ENCODE measurements around the gene CLECL1.
"Not testable (repeated sequence)": the region's sequence is repeated elsewhere in the genome, so short reads cannot be mapped to it uniquely, and the experiment has no call there.

Gene CLECL1

DNA sequence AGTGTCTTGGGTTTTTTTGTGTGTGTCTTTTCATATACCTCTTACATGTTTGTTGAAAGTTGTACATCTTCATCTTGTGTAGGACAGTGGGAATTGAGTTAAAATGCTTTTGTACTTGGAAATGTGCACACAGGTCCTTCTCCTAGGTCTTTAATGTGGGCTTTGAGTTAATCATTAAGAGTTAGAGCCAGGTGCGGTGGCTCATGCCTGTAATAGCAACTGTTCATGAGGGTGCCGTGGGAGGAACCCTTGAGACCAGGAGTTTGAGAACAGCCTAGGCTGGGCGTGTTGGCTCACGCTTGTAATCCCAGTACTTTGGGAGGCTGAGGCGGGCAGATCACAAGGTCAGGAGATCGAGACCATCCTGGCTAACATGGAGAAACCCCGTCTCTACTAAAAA, 13.9 kb downstream of the CLECL1 start:
- DNase-seq = no peak

DNA sequence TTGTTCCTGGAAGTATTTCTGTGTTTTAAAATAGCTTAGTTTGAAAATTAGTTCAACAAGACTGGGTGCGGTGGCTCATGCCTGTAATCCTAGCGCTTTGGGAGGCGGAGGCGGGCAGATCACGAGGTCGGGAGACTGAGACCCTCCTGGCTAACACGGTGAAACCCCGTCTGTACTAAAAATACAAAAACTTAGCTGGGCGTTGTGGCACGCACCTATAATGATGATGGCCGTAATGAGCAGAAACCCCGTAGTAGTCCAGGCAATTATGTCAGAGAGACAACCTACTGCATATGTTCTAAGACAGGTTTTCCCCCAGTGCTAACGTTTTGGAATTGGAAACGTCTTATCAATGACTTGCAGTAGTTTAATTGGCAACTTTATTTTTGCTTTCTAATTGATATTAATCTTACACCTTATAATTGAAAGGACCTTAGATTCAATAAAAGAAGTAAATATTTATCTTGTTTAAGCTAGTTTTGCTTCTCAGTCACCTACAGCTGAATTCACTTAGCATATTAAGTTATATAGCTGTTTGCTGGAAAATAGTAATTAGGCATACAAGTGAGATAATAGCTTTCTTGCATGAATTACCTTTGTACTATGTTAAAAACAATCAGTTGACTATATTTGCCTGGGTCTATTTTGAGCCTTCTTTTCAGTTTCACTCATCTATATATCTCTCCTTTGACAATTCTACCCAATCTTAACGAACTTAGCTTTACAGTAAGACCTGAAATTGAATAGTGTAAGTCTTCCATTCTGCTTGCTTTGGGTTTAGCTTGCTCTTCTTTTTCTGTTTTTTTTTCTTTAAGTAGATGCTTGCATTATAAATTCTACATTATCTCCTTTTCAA, 15.6 kb downstream of the CLECL1 start:
- no peak for DNase-seq

DNA sequence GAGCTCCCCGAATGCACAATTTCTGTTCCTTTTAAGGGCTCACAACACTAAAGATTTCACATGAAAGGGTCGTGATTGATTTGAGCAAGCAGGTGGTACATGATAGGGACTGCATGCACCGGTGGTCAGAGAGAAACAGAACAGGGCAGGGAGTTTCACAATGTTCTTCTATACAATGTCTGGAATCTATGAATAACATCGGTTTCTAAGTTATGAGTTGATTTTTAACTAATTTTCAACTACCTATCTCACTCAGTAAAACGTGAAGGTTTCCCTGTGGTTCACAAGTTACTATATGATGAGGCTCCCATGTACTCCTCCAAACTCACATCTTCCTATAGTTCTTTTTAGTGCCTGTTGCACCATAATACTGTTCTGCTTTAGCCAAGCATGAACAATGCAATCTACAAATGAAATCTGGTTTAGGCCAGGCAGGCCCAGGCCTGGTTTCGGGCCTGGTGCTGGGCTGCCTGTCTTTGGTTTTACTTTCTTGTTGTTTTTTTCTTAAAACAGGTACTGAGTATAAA, 19.8 kb downstream of the CLECL1 start:
- DNase-seq = not testable (repeated sequence)

DNA sequence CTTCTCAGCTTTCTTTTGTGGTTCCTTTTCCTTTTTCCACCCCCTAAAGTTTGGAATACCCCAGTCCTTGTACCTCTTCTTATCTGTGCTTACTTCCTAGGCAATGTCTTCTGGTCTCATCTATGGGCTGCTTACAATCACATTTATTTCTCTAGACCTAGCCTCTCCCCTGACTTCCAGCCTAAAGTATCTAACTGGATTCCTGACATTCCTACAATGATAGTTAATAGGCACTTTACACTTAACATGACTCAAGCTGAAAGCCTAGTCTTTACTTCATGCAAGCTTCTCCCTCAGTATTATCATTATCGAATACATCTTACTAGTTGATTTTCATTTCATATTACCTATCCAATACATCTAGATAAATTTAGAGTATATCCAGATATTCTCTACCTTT, 21.2 kb downstream of the CLECL1 start:
- no peak for DNase-seq

DNA sequence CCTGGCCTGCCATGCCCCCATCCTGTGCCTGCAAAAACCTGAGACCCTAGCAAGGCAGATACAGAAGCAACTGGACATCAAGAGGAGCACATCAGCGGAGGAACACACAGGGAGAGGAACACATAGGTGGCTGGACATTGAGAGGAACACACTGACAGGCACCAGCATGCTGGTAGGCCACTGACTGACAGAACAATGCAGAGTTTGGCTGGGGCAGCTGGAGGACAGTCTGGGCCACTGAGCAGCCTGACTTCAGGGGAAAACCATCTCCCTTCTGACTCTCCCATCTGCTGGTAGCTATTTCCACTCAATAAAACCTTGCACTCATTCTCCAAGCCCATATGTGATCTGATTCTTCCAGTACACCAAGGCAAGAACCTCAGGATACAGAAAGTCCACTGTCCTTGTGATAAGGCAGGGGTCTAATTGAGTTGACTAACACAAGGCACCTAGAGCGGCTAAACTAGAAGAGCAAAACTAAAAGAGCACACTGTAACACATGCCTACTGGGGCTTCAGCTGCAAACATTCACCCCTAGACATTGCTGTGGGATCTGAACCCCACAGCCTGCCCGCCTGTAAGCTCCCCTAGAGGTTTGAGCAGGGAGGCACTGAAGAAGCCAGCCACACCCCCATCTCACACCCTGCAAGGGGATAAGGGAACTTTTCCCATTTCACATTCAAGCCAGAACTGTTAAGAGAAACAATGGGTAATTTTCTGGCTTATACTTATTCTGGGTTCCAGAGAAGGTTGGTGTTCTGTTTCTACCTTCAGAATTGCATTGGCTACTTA, 22.1 kb downstream of the CLECL1 start:
- no peak for DNase-seq

DNA sequence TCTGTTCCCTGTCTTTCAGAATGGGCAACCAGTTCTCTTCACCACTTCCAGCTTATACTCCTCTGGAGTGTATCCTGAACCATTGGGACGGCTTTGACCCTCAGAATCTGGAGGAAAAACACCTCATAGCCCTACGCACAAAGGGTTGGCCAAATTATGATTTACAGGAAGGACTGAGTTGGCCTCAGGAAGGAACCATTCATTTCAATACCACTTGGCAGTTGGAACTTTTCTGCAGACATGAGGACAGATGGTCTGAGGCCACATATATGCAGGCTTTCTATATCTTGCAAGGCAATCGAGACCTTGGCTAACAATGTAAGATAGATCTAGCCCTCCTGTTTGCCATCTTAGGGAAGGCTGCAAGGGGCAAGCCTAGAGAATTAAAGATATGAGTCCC, 24.0 kb downstream of the CLECL1 start:
- no peak for DNase-seq

DNA sequence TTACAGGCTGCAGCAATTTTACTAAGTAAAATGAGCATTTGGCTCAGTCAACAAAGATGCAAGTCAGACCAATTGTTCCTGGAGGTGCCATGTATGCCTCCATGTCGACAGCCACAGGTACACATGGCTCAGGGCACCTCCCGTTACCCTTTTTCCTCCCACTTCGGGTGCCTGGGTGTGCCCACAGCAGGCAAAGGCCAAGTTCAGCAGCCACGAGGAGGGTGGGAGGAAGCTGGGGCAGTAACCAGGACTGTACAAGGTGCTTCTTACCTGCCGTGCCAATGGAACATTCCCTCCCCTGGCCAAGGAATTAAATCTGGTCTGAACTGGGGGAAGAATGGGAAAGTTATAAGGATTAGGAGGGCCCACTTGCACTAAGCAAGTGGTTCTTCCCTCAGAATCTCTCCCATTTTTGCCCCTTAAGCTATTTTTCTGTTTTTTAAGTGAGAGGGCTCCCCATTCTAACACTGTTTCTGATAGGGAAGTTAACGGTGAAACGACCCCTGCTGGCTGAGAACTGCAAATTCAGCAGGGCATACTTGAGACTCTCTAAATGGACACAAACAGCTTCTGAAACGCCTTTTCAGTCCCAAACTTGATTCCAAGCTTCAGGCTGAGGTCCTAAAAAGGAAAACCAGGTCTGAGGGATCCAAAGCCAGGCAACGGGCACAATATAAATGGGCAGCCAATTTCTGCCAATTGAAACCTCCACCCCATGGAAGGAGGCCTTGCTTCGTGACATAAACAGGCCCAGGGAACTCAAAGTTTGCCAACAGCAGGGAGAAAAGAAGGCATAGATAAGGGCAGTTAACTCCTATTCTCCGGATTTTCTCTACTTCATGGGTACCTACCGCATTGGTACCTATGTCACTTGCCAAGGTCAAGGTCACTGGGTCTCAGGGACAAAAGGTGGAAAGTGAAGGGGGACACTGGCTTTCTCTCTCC, 24.8 kb downstream of the CLECL1 start:
- no peak for DNase-seq

DNA sequence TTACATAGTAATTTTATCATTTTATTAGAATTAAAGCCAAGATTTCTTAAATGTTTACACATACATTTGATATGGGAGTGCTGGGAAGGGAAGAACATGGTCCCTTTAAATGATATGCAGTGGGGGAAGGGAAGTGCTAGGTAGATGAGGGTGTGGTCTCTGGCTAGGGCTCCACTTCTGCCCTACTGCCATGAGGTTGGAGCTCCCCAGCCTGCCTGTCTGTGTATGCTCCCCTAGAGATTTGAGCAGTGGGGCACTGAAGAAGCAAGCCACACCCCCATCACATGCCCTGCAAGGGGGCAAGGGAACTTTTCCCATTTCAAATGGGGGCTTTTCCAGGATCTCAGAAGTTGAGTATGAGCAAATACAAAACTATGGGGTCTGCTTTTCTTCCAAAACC, 25.5 kb downstream of the CLECL1 start:
- DNase-seq = no peak

DNA sequence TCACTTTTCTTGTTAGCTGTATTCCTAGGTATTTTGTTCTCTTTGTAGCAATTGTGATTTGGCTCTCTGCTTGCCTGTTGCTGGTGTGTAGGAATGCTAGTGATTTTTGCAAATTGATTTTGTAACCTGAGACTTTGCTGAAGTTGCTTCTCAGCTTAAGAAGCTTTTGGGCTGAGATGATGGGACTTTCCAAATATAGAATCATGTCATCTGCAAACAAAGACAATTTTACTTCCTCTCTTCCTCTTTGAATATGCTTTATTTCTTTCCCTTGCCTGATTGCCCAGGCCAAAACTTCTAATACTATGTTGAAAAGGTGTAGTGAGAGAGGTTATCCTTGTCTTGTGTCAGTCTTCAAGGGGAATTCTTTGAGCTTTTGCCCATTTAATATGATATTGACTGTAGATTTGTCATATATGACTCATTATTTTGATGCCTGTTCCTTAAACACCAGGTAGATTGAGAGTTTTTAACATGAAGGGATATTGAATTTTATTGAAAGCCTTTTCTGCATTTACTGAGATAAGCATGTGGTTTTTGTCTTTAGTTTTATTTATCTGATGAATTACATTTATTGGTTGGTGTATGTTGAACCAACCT, 26.7 kb downstream of the CLECL1 start:
- no peak for DNase-seq

DNA sequence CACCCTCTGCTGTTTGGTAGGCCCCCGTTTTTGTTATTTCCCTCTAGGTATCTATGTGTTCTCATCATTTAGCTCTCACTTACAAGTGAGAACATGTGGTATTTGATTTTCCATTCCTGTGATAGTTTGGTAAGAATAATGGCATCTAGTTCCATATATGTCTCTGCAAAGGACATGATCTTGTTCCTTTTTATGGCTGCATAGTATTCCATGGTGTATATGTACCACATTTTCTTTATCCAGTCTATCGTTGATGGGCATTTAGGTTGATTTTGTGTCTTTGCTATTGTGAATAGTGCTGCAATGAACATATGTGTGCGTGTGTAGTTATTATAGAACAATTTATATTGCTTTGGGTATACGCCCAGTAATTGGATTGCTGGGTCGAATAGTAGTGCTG, 28.3 kb downstream of the CLECL1 start:
- not testable (repeated sequence) for DNase-seq

DNA sequence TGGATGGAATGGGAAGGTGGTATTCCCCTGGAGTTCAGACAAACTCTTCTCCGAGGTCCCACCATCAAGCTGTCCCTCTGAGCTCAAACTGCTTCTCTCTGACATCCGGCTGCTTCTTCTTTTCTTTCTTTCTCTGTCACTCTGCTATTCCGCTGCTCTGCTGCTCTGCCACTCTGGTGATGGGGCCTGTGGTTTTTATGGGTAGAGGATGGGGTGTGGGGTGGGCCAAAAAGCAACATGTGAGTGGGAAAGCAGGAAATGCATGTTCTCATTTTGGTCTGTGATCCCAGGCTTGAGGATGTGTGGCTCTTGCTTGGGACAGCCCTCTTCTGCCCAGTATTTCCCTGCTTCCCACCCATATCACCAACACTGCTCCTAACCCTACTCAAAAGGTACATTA, 30.6 kb downstream of the CLECL1 start:
- no peak for DNase-seq

DNA sequence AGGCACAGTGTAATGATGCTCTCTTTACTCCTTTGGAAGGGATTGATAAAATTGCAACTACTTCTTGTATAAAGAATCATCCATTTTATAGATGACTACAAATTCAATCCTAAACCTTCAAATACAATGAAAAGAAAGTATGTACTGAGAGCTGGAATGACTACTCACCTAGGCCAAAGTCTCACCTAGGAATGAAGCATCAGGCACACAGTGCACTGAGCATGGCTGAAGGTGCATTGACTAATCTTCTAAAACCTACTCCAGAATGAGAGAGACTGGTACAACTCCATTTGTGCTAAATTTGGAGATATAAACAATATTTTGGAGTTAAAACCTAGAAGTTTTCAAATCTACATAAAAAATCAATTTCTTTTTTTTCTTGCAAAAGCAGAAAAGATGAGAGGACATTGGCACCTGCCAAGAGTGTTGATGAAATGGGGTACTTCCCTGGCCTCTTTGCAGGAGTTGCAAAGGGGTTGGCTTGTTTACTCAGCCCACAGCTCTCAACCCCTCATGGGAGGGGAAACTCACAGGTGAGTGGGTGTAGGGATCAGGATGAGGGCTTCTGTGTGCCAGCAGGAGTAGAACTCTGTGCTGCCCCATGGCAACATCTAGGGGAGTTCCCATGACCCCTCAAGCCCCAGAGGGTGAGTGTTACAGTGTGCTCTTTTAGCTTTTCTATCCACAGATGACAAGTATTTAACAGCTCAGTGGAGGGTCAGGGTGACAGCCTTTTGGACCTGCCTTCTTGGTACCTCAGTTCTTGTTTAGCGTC, 31.3 kb downstream of the CLECL1 start:
- DNase-seq = no peak

DNA sequence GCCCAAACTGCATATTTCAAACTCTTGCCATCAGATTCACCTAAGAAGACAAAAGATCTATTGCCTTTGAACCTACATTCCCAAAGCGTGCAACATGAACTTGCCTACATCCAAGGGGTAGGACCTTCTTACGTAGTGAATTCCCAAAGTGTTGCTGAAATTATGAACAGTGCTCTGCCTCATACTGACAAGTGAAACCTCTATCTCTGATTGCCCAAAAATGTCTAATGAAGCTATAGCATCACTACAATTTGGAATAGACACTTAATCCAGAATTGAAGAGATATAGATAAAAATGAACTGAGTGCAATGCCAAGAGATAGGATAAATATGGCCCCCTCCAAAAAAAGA, 32.3 kb downstream of the CLECL1 start:
- no peak for DNase-seq

DNA sequence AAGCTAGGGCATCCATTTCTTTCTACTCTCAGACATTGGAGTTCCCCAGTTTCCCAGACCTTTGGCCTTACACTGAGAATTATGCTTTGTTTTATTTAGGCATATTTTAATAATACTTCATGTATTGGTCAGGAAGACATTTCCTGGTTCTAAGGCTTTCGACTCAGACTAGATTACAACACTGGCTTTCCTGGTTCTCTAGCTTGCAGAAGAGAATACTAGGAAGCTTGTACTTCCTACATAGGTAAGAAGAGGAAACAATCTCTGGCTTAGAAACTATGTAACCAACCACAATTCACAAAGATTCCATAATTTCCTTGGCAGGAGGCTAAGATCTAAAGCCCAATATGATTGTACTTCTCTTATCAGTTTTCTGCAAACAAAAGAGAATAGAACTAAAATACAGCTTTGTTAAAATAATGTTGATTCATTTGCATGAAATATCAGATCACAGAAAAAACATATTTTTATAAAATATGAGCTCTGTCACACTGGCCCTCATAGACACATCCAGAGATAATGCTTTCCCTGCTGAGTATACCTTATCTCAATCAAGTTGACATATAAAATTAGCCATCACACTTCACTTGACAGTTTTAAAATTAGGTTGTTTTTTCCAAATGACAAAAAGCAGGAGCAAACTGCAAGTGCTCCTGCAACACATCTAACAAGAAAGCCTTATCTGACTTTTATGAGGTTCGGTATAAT, 32.8 kb downstream of the CLECL1 start:
- DNase-seq = no peak

DNA sequence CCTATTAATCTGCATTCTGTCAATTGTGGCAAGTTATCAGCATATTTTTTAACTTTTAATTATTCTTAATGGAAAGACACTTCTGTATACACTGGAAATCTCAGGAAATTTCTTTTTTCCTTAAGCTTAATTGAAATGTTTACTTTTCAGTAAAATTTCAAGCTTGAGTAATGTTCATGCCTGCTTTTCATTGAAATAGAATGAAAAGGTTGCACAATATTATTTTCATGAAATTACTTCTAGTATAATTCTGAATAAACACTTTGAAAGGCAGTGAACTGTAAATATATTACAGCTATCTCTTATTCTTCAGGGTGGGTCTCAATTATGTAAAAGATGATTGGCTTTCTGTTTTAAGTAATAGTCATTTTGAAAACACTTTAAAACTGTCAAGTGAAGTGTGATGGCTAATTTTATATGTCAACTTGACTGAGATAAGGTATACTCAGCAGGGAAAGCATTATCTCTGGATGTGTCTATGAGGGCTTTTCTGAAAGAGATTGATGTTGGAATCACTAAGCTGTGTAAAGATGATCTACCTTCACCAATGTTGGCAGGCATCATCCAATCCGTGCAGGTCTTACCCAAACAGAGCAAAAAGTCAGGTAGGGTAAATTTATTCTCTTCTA, 33.5 kb downstream of the CLECL1 start:
- DNase-seq = no peak

DNA sequence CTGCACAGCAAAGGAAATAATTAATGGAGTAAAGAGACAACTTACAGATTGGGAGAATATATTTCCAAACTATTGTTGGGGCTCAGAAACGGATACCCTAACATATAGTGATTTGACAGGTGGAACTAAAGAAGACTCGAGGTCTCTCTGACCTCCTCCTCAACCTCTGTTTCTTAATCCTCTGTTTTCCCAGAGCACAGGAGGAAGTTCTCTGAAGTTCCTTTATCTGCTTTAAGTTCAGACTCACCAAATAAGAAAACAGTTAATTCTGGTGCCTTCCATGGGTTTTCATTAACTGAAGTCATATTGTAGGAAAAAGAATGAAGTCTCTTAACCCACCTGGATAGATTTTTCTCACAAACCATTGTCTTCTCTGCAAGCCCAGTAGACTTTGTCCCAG, 34.2 kb downstream of the CLECL1 start:
- DNase-seq = no peak

DNA sequence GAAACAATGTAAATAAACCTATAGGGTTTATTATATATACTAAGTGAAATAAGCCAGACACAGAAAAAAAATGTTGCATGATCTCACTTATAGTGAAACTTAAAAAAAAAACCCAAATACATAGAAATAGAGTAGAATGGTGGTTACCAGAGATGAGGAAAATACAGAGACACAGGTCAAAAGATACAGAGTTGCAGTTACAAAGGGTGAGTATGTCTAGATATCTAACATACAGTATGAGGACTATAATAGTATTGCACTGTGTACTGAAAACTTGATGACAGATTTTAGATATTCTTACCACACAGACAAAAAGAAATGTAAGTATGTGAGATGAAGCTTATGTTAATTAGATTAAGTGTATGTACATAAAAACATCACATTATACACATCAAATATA, 35.3 kb downstream of the CLECL1 start:
- DNase-seq = no peak

DNA sequence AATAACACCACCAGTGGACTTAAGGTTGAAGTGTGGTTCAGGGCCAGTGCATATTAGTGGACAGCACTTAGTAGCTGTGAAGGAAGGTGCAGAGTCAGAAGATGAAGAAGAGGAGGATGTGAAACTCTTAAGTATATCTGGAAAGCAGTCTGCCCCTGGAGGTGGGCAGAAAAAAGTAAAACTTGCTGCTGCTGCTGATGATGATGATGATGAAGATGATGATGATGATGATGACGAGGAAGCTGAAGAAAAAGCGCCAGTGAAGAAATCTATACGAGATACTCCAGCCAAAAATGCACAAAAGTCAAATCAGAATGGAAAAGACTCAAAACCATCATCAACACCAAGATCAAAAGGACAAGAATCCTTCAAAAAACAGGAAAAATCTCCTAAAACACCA, 37.2 kb downstream of the CLECL1 start:
- not testable (repeated sequence) for DNase-seq

DNA sequence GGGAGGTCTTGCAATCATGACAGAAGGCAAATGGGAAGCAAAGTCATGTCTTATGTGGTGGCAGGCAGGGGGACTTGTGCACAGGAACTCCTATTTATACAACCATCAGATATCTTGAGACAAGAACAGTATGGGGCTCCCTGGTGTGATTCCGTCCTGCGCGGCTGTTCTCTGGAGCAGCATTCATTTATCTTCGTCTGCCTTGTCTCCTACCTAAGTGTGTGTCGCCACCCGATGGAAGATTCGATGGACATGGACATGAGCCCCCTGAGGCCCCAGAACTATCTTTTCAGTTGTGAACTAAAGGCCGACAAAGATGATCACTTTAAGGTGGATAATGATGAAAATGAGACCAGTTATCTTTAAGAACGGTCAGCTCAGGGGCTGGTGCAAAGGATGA, 37.7 kb downstream of the CLECL1 start:
- DNase-seq = not testable (repeated sequence)

DNA sequence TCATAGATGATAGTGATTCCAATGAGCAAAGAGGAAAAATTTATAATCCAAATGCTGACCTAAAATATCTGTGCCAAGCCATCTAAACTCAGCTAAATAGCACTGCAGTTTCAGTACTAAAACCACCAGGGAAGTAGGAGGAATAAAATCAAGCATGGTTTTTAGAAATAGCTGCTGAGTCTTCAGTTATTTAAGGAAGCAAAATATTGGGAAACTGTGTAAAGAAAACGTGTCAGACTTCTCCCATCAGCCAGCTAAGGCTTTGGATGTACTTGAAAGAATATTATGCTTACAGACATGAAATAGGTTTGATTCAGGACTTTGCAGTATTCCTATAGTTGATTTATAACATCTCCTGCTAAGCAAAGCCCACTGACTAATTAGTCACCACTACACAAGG, 38.7 kb downstream of the CLECL1 start:
- no peak for DNase-seq

DNA sequence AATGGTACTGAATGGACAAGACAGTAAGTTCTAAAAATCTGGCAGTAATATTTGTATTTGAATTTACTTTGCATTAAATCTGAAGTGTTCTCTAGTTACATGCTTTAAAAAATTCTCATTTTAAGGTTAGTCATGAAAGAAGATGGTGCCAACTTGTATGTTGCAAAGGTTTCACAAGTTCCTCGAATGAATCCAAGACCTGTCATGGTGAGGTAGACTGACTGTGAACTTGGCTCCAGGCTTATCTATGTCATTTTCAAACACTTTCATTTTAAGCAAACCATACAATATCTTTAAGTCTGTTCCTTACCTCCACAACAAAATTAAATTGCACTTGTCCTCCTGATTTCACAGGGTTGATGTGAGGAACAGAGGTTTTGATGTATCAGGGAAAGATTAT, 40.0 kb downstream of the CLECL1 start:
- DNase-seq = no peak
